Measurements from ENCODE around the gene LCMT1.

GRCh38 chr16:25210758-25211157, 99.2 kb downstream of the LCMT1 start:
- TF ChIP-seq, protein P1, sequence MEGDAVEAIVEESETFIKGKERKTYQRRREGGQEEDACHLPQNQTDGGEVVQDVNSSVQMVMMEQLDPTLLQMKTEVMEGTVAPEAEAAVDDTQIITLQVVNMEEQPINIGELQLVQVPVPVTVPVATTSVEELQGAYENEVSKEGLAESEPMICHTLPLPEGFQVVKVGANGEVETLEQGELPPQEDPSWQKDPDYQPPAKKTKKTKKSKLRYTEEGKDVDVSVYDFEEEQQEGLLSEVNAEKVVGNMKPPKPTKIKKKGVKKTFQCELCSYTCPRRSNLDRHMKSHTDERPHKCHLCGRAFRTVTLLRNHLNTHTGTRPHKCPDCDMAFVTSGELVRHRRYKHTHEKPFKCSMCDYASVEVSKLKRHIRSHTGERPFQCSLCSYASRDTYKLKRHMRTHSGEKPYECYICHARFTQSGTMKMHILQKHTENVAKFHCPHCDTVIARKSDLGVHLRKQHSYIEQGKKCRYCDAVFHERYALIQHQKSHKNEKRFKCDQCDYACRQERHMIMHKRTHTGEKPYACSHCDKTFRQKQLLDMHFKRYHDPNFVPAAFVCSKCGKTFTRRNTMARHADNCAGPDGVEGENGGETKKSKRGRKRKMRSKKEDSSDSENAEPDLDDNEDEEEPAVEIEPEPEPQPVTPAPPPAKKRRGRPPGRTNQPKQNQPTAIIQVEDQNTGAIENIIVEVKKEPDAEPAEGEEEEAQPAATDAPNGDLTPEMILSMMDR (conservative IDR thresholded peaks at IDR 0.05 in 1 of 2, IDR thresholded peaks at IDR 0.05 in 1 of 2; ENCODE audit: low read depth in 1 of 2, low read length in 2 of 2): no peak
- no peak for TF ChIP-seq EZH2 (IDR thresholded peaks at IDR 0.05; ENCODE audit: low read length, missing control alignments)
